ENCODE data around the gene DOCK7.

- TF ChIP-seq POLR2AphosphoS5 (IDR thresholded peaks at IDR 0.05; ENCODE audit: low read depth, low read length) = no peak
- TF ChIP-seq SIN3A (IDR thresholded peaks at IDR 0.05; ENCODE audit: borderline replicate concordance, insufficient read depth, low read length) = no peak
- TF ChIP-seq REST (IDR thresholded peaks at IDR 0.05; ENCODE audit: insufficient read depth in 1 of 2, low read depth in 2 of 2, low read length in 2 of 2) = no peak
- no peak for TF ChIP-seq TAF1 (IDR thresholded peaks at IDR 0.05; ENCODE audit: borderline replicate concordance, insufficient read depth, low read length)
- no peak for TF ChIP-seq FOXP2 (optimal IDR thresholded peaks at IDR 0.05; ENCODE audit: borderline replicate concordance, extremely low read depth, extremely low read length, insufficient read depth)
These were observed 239.8 kb downstream of the DOCK7 start for GRCh38 chr1:62448221-62448933.

Data from PFSK-1 (cell line).